GM21717 (cell line): ENCODE results near the gene RGS7.
"Not testable (repeated sequence)": the region's sequence is repeated elsewhere in the genome, so short reads cannot be mapped to it uniquely, and the experiment has no call there.

ENCODE experiments used
- ATAC-seq: cut with Tn5 transposase; IDR thresholded peaks from one replicate; pipeline ENCODE4 v1.9.1; 2021; ENCODE audit warnings: mild to moderate bottlenecking, moderate library complexity; ENCODE audit not compliant: unreplicated experiment

Gene RGS7

GRCh38 chr1:241217516-241217915 lies 139.5 kb downstream of the RGS7 start:
- no peak for ATAC-seq

DNA sequence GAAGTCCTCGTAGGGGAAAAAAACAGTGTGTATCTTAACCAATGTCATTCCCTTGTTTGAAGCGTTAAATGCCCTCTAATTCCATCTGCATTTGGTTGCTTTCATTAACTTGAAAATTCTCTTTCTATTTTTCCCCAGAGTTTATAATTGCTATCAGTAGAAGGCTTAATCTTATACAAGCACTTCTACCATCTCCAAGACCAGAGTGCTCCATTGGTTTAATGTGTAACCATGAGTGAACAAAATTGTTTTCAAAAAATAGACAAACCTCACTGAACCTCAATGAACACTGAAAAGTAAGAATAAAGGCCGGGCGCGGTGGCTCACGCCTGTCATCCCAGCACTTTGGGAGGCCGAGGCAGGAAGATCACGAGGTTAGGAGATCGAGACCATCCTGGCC lies 141.3 kb downstream of the RGS7 start:
- no peak for ATAC-seq

- ATAC-seq = no peak
These were observed 141.8 kb downstream of the RGS7 start for GRCh38 chr1:241215203-241215602.

DNA sequence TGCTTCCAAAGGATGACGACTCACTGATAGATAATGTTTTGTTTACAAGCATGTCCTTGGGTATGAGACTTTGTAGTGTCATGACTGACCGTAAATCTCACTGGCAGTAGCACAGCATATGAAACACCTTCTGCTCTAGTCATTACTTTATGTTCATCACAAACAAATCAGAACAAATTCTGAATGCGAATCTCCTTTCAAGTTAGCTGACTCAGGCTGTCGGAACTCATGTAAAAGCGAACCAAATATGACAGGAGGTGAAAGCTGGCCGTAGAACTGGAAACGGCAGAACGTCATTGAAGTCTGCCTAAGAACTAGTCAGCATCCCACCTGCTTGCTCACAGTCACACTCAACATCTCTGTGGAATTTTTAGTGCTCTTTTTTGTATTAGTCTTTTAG lies 143.9 kb downstream of the RGS7 start:
- ATAC-seq = no peak

GRCh38 chr1:241212628-241213027 lies 144.4 kb downstream of the RGS7 start:
- no peak for ATAC-seq

- ATAC-seq = no peak
These were observed 148.1 kb downstream of the RGS7 start for GRCh38 chr1:241208910-241209379.

DNA sequence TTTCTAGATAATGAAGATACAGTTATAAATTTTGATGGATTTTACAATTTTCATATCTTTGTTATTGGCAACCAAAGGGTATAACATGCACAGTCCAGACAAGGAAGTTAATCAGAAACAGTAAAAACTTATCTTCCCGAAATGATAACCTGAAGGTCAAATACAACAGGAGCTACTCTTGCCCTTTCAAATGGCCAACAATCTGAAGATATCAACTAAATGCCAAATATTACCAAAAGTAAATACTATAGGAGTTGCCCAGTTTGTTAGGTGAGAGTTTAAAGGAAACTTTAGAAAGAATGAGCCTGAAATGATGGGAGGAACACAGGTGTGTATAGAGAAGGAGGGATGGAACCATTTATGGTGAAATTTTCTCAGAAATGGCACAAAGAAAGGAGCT lies 153.2 kb downstream of the RGS7 start:
- no peak for ATAC-seq

GRCh38 chr1:241202401-241202800 lies 154.6 kb downstream of the RGS7 start:
- ATAC-seq = no peak

GRCh38 chr1:241186716-241187115 lies 170.3 kb downstream of the RGS7 start:
- no peak for ATAC-seq

- ATAC-seq = no peak
These were observed 175.0 kb downstream of the RGS7 start for GRCh38 chr1:241181971-241182370.

DNA sequence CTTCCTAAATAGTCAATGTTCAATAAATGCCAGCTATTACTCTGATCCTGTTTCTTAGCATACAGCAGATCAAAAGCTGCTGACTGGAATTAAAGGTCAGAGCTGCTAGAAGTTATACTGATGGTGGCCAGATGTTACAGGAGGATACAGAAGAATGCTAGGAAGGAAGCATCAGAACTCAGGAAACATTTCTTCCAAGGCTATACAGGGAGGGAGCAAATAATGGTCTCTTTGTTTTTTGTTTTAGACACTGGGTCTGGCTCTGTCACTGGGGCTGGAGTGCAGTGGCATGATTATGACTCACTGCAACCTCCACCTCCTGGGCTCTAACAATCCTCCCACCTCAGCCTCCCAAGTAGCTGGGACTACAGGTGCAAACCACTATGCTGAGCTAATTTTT lies 175.5 kb downstream of the RGS7 start:
- no peak for ATAC-seq

- no peak for ATAC-seq
These were observed 176.4 kb downstream of the RGS7 start for GRCh38 chr1:241180569-241180968.

GRCh38 chr1:241177660-241178059 lies 179.3 kb downstream of the RGS7 start:
- ATAC-seq = no peak

GRCh38 chr1:241172486-241172885 lies 184.5 kb downstream of the RGS7 start:
- ATAC-seq = no peak

DNA sequence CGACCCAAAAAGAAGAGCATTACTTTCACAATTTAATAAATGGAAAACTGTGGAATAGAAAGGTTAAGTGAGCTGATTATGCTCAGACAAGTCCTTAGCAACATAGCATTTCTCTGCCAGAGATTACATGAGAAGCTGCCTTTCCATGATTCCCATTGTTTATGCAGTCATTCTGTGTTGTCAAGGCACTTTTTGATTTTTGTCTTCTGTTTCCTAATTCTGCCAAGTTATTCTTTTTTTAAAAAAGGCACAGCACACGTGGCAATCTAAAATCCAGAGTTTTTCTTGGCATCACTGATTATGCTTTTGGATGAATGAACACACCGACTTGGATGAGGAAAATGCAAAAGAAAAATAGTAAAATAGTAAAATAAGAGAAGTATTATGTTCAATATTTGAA lies 185.0 kb downstream of the RGS7 start:
- ATAC-seq = no peak

- no peak for ATAC-seq
These were observed 189.8 kb downstream of the RGS7 start for GRCh38 chr1:241167121-241167630.

GRCh38 chr1:241166625-241167024 lies 190.4 kb downstream of the RGS7 start:
- ATAC-seq = no peak

- not testable (repeated sequence) for ATAC-seq
These were observed 191.7 kb downstream of the RGS7 start for GRCh38 chr1:241165256-241165655.

DNA sequence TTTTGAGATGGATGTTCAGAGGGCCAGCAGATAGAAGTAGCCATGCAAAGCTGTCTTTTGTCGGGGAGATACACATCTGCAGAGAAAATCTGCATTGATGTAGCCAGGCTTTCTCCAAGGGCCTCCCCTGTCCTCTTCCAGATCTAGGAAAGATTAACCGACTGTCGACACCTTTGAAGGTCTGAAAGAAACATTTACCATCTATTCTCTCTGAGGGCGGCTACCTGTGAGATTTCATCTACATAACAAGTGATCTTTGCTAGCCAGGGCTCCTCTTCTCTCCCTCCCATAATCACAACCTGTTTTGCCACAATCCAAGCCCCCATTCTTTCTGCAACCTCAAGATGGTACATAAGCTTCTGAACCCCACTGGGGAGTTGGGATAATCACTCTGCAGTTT lies 193.6 kb downstream of the RGS7 start:
- ATAC-seq = no peak

- ATAC-seq = no peak
These were observed 195.8 kb downstream of the RGS7 start for GRCh38 chr1:241161188-241161689.

GRCh38 chr1:241157435-241157834 lies 199.6 kb downstream of the RGS7 start:
- no peak for ATAC-seq

DNA sequence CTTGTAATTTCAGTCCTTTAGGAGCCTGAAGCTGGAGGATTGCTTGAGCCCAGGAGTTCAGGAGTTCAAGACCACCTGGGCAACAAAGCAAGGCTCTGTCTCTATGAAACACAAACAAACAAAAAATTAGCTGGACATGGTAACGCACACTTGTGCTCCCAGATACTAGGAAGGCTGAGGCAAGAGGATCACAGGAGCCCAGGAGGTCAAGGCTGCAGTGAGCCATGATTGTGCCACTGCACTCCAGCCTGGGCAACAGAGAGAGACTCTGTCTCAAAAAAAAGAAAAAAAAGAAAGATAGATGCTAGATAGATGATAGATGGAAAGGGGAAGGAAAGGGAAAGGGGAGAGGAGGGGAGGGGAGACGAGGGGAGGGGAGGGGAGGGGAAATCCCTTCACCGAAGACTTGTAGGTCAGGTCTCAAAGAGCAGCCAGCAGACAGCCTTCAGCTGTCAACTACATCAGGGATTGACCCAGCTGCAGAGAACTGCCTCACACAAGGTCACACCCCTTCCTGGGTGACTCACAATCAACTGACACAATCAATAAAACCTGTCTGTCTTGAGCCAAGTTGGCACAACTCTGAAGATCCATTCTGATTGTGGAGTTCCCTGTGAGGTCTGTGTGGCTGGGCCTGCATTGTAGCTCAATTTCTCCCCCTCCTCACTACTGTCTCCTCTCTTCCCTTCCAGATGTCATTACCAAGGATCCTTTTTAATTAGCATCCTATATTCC lies 200.6 kb downstream of the RGS7 start:
- ATAC-seq = no peak

GRCh38 chr1:241145881-241146280 lies 211.1 kb downstream of the RGS7 start:
- no peak for ATAC-seq
